ENCODE results near the gene ACVR1. TPM values are rescaled to one million over a fixed set of nuclear protein-coding genes. Genes with fewer than 3 reads are reported as not detected.

The ACVR1 gene
- total RNA-seq, 1 donor from 2014 or later = 45.5 TPM

- Mint-ChIP-seq H3K36me3 (ENCODE audit: low read depth) (peaks cover 9% of the 10 kb centered on the region), H3K4me3 (no peak overlapping the region), H3K27me3 (no peaks in the 10 kb centered on the region), H3K4me1 (peaks cover 22% of the 10 kb centered on the region), H3K9me3 (no peaks in the 10 kb centered on the region), H3K27ac (no peak overlapping the region)
- DNase-seq = no peak
- intact Hi-C loops (cut with micrococcal nuclease) = no loop called here
Measured at GRCh38 chr2:157880927-157881326, 4.8 kb upstream of the ACVR1 start.

- Mint-ChIP-seq H3K4me3 (peak overlapping the region; percentile 75), H3K9me3 (no peaks in the 10 kb centered on the region), H3K27me3 (no peaks in the 10 kb centered on the region), H3K4me1 (peaks cover 42% of the 10 kb centered on the region), H3K27ac (no peak overlapping the region), H3K36me3 (ENCODE audit: low read depth) (peaks cover 13% of the 10 kb centered on the region)
- intact Hi-C loops (cut with micrococcal nuclease) = loop anchor here (2.0 to 10.0 kb wide), 3 partner anchors 39 to 577 kb away; partner anchors contain the start of genes CCDC148 and PKP4
- DNase-seq = no peak
Measured at GRCh38 chr2:157877761-157878400, 1.8 kb upstream of the ACVR1 start.

- Mint-ChIP-seq H3K4me1 (peaks cover 52% of the 10 kb centered on the region), H3K4me3 (peak overlapping the region; percentile 75), H3K27ac (peak overlapping the region; percentile 54), H3K36me3 (ENCODE audit: low read depth) (peaks cover 18% of the 10 kb centered on the region), H3K9me3 (no peaks in the 10 kb centered on the region), H3K27me3 (no peaks in the 10 kb centered on the region)
- DNase-seq = no peak
- intact Hi-C loops (cut with micrococcal nuclease) = loop anchor here (1.0 to 10.0 kb wide), 8 partner anchors 11 to 578 kb away; partner anchors contain the start of genes ACVR1C, CCDC148 and PKP4
Measured at GRCh38 chr2:157876786-157877138, 632 bp upstream of the ACVR1 start.

GRCh38 chr2:157875641-157876065 lies 477 bp downstream of the ACVR1 start:
- DNase-seq = peak; percentile 93
- H3K36me3 Mint-ChIP-seq (ENCODE audit: low read depth) = peaks cover 25% of the 10 kb centered on the region
- H3K4me1 Mint-ChIP-seq = peaks cover 61% of the 10 kb centered on the region
- H3K27me3 Mint-ChIP-seq = no peaks in the 10 kb centered on the region
- H3K9me3 Mint-ChIP-seq = no peaks in the 10 kb centered on the region
- peak overlapping the region; percentile 95 for H3K27ac Mint-ChIP-seq
- peak overlapping the region; percentile 86 for H3K4me3 Mint-ChIP-seq
- intact Hi-C loops (cut with micrococcal nuclease) = loop anchor here (1.0 to 10.0 kb wide), 8 partner anchors 10 to 579 kb away; partner anchors contain the start of genes ACVR1C, CCDC148 and PKP4

DNA sequence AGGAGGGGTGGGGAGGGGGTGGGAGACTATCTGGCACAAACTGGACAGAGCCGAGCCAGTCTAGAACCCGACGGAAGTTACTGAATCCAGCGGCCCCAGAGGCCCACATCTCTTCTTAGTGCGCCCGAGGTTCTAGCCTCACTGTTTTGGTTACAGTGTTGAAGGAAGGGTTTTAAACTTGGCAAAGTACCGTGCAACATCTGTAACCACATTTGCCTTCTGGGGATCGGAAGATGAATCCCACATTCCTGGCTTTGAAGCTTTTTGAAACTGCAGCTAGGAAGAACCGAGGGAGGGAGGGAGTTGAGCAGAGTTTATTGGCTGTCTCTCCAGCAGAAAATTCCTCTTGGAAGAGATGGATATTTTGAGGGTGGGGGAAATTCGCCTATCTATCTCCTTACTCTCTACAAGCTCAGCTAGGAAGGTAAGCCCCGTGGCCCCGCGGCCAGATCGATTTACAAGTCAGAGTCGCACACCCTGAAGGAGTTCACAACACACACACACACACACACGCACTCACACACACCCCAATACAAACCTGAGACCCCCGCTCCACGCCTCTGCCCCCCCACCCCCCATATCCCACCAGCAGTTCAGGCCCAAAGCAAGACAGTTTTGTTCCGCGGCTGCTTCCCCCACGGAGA lies 1.0 kb downstream of the ACVR1 start:
- H3K4me1 Mint-ChIP-seq = peaks cover 62% of the 10 kb centered on the region
- DNase-seq = peak; percentile 73
- H3K27ac Mint-ChIP-seq = peak overlapping the region; percentile 95

DNA sequence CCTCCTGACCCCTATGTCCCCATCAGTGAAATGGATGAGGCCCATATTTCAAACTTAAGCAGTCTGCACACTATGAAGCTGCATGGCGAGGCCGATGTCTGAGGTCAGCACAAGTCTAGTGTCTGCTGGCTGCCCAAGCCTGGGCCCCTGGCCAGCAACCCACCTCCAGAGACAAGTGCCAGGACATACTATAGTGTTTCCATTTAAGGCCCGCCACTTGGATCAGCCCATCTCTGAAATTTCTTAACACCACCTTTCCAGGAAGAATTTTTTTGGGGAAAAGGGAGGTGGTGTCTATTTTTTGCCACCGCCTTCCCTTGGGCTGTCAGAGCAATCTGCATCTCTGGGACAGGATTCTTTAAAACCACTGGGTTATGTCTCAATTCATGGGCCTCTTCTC lies 1.8 kb downstream of the ACVR1 start:
- intact Hi-C loops (cut with micrococcal nuclease) = loop anchor here (10.0 kb wide), 1 partner anchor 580 kb away; the partner anchor contains the start of genes CCDC148 and PKP4
- no peaks in the 10 kb centered on the region for H3K27me3 Mint-ChIP-seq
- H3K4me3 Mint-ChIP-seq = peak overlapping the region; percentile 86
- DNase-seq = no peak
- peak overlapping the region; percentile 95 for H3K27ac Mint-ChIP-seq
- H3K4me1 Mint-ChIP-seq = peaks cover 68% of the 10 kb centered on the region
- H3K36me3 Mint-ChIP-seq (ENCODE audit: low read depth) = peaks cover 31% of the 10 kb centered on the region
- peaks cover 3% of the 10 kb centered on the region for H3K9me3 Mint-ChIP-seq

More for the DNA sequence above, 1.0 kb downstream of the ACVR1 start:
- H3K4me3 Mint-ChIP-seq = peak overlapping the region; percentile 86
- no peaks in the 10 kb centered on the region for H3K27me3 Mint-ChIP-seq
- no peaks in the 10 kb centered on the region for H3K9me3 Mint-ChIP-seq
- H3K36me3 Mint-ChIP-seq (ENCODE audit: low read depth) = peaks cover 25% of the 10 kb centered on the region
- intact Hi-C loops (cut with micrococcal nuclease) = loop anchor here (5.0 to 10.0 kb wide), 2 partner anchors 132 to 580 kb away; partner anchors contain the start of genes CCDC148 and PKP4

DNA sequence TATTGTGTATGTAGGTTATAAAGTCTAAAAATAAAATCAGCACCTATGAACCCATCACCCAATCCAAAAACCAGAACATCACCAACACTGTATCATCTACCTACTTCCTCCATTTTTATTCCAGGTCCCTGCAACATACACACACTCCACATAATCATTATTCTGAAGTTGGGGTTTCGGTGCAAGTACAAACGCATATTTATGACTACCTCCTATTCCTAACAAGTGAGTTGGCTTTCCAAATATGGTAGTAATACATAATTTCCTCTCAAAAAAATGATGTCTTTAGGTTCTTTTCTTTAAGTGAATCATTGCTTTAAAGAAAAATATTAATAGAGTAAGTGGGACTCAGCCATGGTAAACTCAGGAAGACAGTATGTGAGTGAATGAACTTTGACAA lies 3.3 kb downstream of the ACVR1 start:
- Mint-ChIP-seq H3K36me3 (ENCODE audit: low read depth) (peaks cover 32% of the 10 kb centered on the region), H3K9me3 (peaks cover 3% of the 10 kb centered on the region), H3K27ac (no peak overlapping the region), H3K4me1 (peaks cover 66% of the 10 kb centered on the region), H3K4me3 (peak overlapping the region; percentile 86), H3K27me3 (no peaks in the 10 kb centered on the region)
- intact Hi-C loops (cut with micrococcal nuclease) = loop anchor here (10.0 kb wide), 1 partner anchor 582 kb away; the partner anchor contains the start of genes CCDC148 and PKP4
- DNase-seq = no peak

GRCh38 chr2:157871415-157871814 lies 4.7 kb downstream of the ACVR1 start:
- peaks cover 42% of the 10 kb centered on the region for H3K36me3 Mint-ChIP-seq (ENCODE audit: low read depth)
- peaks cover 65% of the 10 kb centered on the region for H3K4me1 Mint-ChIP-seq
- no peak overlapping the region for H3K4me3 Mint-ChIP-seq

GRCh38 chr2:157868993-157869392 lies 7.1 kb downstream of the ACVR1 start:
- H3K27ac Mint-ChIP-seq = no peak overlapping the region

More at GRCh38 chr2:157871415-157871814, 4.7 kb downstream of the ACVR1 start:
- H3K27me3 Mint-ChIP-seq = no peaks in the 10 kb centered on the region
- peaks cover 3% of the 10 kb centered on the region for H3K9me3 Mint-ChIP-seq
- intact Hi-C loops (cut with micrococcal nuclease) = loop anchor here (10.0 kb wide), 1 partner anchor 583 kb away; the partner anchor contains the start of genes CCDC148 and PKP4
- no peak for DNase-seq
- no peak overlapping the region for H3K27ac Mint-ChIP-seq

GRCh38 chr2:157867703-157868102 lies 8.4 kb downstream of the ACVR1 start:
- no peaks in the 10 kb centered on the region for H3K27me3 Mint-ChIP-seq
- no peak for DNase-seq
- peaks cover 57% of the 10 kb centered on the region for H3K4me1 Mint-ChIP-seq
- peaks cover 3% of the 10 kb centered on the region for H3K9me3 Mint-ChIP-seq
- peaks cover 44% of the 10 kb centered on the region for H3K36me3 Mint-ChIP-seq (ENCODE audit: low read depth)
- H3K4me3 Mint-ChIP-seq = no peak overlapping the region
- no peak overlapping the region for H3K27ac Mint-ChIP-seq
- intact Hi-C loops (cut with micrococcal nuclease) = no loop called here

More at GRCh38 chr2:157868993-157869392, 7.1 kb downstream of the ACVR1 start:
- Mint-ChIP-seq H3K27me3 (no peaks in the 10 kb centered on the region), H3K36me3 (ENCODE audit: low read depth) (peaks cover 51% of the 10 kb centered on the region), H3K9me3 (peaks cover 3% of the 10 kb centered on the region), H3K4me3 (no peak overlapping the region), H3K4me1 (peaks cover 69% of the 10 kb centered on the region)
- intact Hi-C loops (cut with micrococcal nuclease) = no loop called here
- no peak for DNase-seq

GRCh38 chr2:157866666-157867642 lies 9.2 kb downstream of the ACVR1 start:
- Mint-ChIP-seq H3K36me3 (ENCODE audit: low read depth) (peaks cover 43% of the 10 kb centered on the region), H3K4me3 (no peak overlapping the region), H3K4me1 (peaks cover 51% of the 10 kb centered on the region), H3K27me3 (no peaks in the 10 kb centered on the region), H3K9me3 (peaks cover 3% of the 10 kb centered on the region), H3K27ac (peak overlapping the region; percentile 77)
- intact Hi-C loops (cut with micrococcal nuclease) = no loop called here
- no peak for DNase-seq

DNA sequence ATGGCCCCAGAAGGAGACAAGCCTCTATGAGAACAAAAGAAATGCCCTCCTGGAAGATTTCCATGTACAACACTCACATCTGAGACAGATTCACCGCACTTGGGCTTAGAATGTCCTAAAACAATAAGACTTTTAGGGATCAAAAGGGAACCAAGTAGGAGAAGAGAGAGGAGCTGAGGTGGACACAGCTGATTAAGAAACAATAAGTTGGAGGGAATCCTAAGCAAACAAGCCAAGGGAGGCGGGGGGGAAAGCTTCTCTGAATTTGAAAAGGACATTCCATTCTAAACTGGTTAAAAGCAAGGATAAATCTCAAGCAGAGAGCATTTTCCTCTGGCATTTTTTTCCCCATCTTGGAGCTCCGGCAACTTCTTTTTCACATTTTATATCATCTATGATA lies 9.9 kb downstream of the ACVR1 start:
- Mint-ChIP-seq H3K4me3 (no peak overlapping the region), H3K27ac (no peak overlapping the region), H3K4me1 (peaks cover 45% of the 10 kb centered on the region), H3K9me3 (peaks cover 3% of the 10 kb centered on the region), H3K36me3 (ENCODE audit: low read depth) (peaks cover 37% of the 10 kb centered on the region), H3K27me3 (no peaks in the 10 kb centered on the region)
- intact Hi-C loops (cut with micrococcal nuclease) = no loop called here
- DNase-seq = no peak

DNA sequence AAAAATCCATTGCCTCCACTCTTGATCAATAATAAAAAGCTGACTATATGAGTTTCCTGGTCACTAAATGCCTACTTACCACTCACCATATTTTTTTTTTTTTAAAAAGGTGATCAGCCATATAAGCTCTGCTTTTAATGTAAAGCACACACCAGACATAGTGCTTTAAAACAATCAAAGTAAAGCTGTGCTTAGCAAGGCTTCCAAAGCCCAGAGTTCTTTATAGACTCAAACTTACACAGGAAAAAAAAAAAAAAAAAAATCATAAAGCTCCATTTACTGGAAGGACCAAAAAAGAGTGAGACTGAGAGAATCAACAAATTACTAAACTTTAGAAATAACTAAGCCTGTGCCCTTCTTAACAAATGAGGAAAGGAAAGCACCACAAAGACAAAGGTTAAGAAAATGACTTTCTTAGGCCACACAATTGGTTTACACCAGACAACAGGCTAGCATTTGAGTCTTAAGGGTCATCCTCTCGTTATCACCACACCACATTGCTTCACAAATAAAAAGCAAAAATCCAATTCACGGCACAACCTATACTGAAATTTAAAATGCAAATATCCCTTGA lies 11.2 kb downstream of the ACVR1 start:
- intact Hi-C loops (cut with micrococcal nuclease) = loop anchor here (1.0 kb wide), 4 partner anchors 10 to 83 kb away; partner anchors contain the start of gene ACVR1
- H3K27ac Mint-ChIP-seq = peak overlapping the region; percentile 82
- no peaks in the 10 kb centered on the region for H3K27me3 Mint-ChIP-seq
- H3K4me3 Mint-ChIP-seq = peak overlapping the region; percentile 46
- peaks cover 35% of the 10 kb centered on the region for H3K4me1 Mint-ChIP-seq
- no peak for DNase-seq
- H3K36me3 Mint-ChIP-seq (ENCODE audit: low read depth) = peaks cover 36% of the 10 kb centered on the region
- peaks cover 2% of the 10 kb centered on the region for H3K9me3 Mint-ChIP-seq

Measured in activated CD4-positive, alpha-beta T cell treated with anti-CD3 and anti-CD28 coated beads, Interleukin-2, amount 10 ng/mL, durations not matched to agents 24 days and 14 days (primary cell).